Liver (tissue), 9 donors: ENCODE measurements around the gene POLR2H. TPM values are rescaled to one million over a fixed set of nuclear protein-coding genes. Genes with fewer than 3 reads are reported as not detected.

ENCODE experiments used
- DNase-seq: peaks from one replicate; pipeline ENCODE4 v3.0.0-alpha.2; 2017; ENCODE audit warnings: low spot score
- H3K27ac ChIP-seq, 2 donors: one replicate each; pipeline ENCODE4 v1.7.0; 2013; ENCODE audit warnings: inconsistent platforms in 2 of 2, low read length in 2 of 2, control low read depth in 1 of 2, low read depth in 1 of 2, mild to moderate bottlenecking in 1 of 2
- H3K27me3 ChIP-seq, 4 donors: one replicate each; pipeline versions ENCODE4 v1.6.1 to v1.7.0; 2013; ENCODE audit warnings: low read length in 3 of 4, inconsistent platforms in 1 of 4, mild to moderate bottlenecking in 1 of 4, moderate library complexity in 1 of 4; ENCODE audit not compliant: control insufficient read depth in 4 of 4, insufficient read depth in 4 of 4
- H3K36me3 ChIP-seq, 4 donors: one replicate each; pipeline versions ENCODE4 v1.6.1 to v1.7.0; 2013; ENCODE audit warnings: low read length in 3 of 4, mild to moderate bottlenecking in 3 of 4, low read depth in 1 of 4, moderate library complexity in 1 of 4; ENCODE audit not compliant: control insufficient read depth in 4 of 4, insufficient read depth in 3 of 4
- H3K4me1 ChIP-seq, 4 donors: one replicate each; pipeline versions ENCODE4 v1.6.1 to v1.7.0; 2013; ENCODE audit warnings: low read length in 3 of 4, mild to moderate bottlenecking in 3 of 4, moderate library complexity in 1 of 4; ENCODE audit not compliant: control insufficient read depth in 4 of 4, insufficient read depth in 4 of 4
- H3K4me3 ChIP-seq, 3 donors: one replicate each; pipeline versions ENCODE4 v1.6.1 to v1.7.0; 2013; ENCODE audit warnings: low read length in 3 of 3, control low read depth in 1 of 3, low read depth in 1 of 3, mild to moderate bottlenecking in 1 of 3
- H3K9ac ChIP-seq, 2 donors: one replicate each; pipeline ENCODE4 v1.7.0; 2013; ENCODE audit warnings: low read length in 2 of 2, mild to moderate bottlenecking in 2 of 2, moderate library complexity in 2 of 2, control low read depth in 1 of 2, low read depth in 1 of 2
- H3K9me3 ChIP-seq, 4 donors: one replicate each; pipeline versions ENCODE4 v1.6.1 to v1.7.0; 2013; ENCODE audit warnings: low read length in 3 of 4; ENCODE audit not compliant: control insufficient read depth in 4 of 4
- EGR1 ChIP-seq, 2 donors: IDR thresholded peaks; 2 replicates each; pipeline ENCODE4 v1.6.1; 2016 to 2018; ENCODE audit warnings: antibody characterized with exemption in 2 of 2, low read depth in 2 of 2
- FOXA1 ChIP-seq: IDR thresholded peaks from 2 replicates; pipeline ENCODE4 v1.6.1; 2016; ENCODE audit warnings: antibody characterized with exemption
- FOXA2 ChIP-seq: IDR thresholded peaks from 2 replicates; pipeline ENCODE4 v1.6.1; 2016; ENCODE audit warnings: antibody characterized with exemption
- GABPA ChIP-seq, 2 donors: IDR thresholded peaks in 1 of 2; conservative IDR thresholded peaks in 1 of 2; 2 replicates each; pipeline ENCODE4 v1.6.1; 2016; ENCODE audit warnings: antibody characterized with exemption in 2 of 2, mild to moderate bottlenecking in 1 of 2, moderate library complexity in 1 of 2
- HNF4A ChIP-seq, 2 donors: conservative IDR thresholded peaks; 2 replicates each; pipeline ENCODE4 v1.6.1; 2016; ENCODE audit warnings: antibody characterized with exemption in 2 of 2, mild to moderate bottlenecking in 2 of 2
- HNF4G ChIP-seq: IDR thresholded peaks from 2 replicates; pipeline ENCODE4 v1.6.1; 2016; ENCODE audit warnings: antibody characterized with exemption
- JUND ChIP-seq, 2 donors: IDR thresholded peaks; 2 replicates each; pipeline ENCODE4 v1.6.1; 2016; ENCODE audit warnings: antibody characterized with exemption in 2 of 2
- RAD21 ChIP-seq, 2 donors: IDR thresholded peaks; 2 replicates each; pipeline ENCODE4 v1.6.1; 2016; ENCODE audit warnings: antibody characterized with exemption in 2 of 2, mild to moderate bottlenecking in 2 of 2
- RXRA ChIP-seq, 2 donors: IDR thresholded peaks; 2 replicates each; pipeline ENCODE4 v1.6.1; 2017 to 2018; ENCODE audit warnings: antibody characterized with exemption in 2 of 2, mild to moderate bottlenecking in 1 of 2
- SP1 ChIP-seq: IDR thresholded peaks from 2 replicates; pipeline ENCODE4 v1.6.1; 2018; ENCODE audit warnings: antibody characterized with exemption, mild to moderate bottlenecking
- TAF1 ChIP-seq: conservative IDR thresholded peaks from 2 replicates; pipeline ENCODE4 v1.6.1; 2016; ENCODE audit warnings: antibody characterized with exemption, mild to moderate bottlenecking
- YY1 ChIP-seq: IDR thresholded peaks from 2 replicates; pipeline ENCODE4 v1.6.1; 2016; ENCODE audit warnings: antibody characterized with exemption, mild to moderate bottlenecking
- WGBS: extraction: QIAGEN DNeasy Blood & Tissue Kit; methylation state at CpG from one replicate; pipeline ENCODE4 v1.1.7; 2013; 5-methylcytosine and 5-hydroxymethylcytosine counted together
- polyA plus RNA-seq, 2 donors: library from polyadenylated mRNA; stranded (reverse) in 1 of 2; unstranded in 1 of 2; fragments of 200-250 nt in 1 of 2; fragments of >200 nt in 1 of 2; fragmentation: Nextera tagmentation in 1 of 2; extraction: Ambion mirVana in 1 of 2; gene quantifications; one replicate each; pipeline versions ENCODE4 v1.2.1 to v1.2.3, GENCODE V29; 2013 to 2015
- total RNA-seq, 2 donors: library from RNA; depleted of rRNA; stranded (reverse); fragments of >200 nt; gene quantifications; one replicate each; pipeline ENCODE4 v1.2.3, GENCODE V29; 2014
- TF ChIP-seq, protein P1 (sequence below): IDR thresholded peaks from 2 replicates; pipeline ENCODE4 v1.6.1; 2016; ENCODE audit warnings: antibody characterized with exemption
- TF ChIP-seq, protein P2 (sequence below): IDR thresholded peaks from 2 replicates; pipeline ENCODE4 v1.6.1; 2016; ENCODE audit warnings: antibody characterized with exemption
- TF ChIP-seq, protein P3 (sequence below): fragments of 150-350 bp; IDR thresholded peaks from 2 replicates; pipeline ENCODE4 v1.5.1; 2017; ENCODE audit warnings: improper control_type of control experiment, low read depth, low read length; ENCODE audit not compliant: missing input control
- TF ChIP-seq, protein P4 (sequence below): IDR thresholded peaks from 2 replicates; pipeline ENCODE4 v1.6.1; 2016; ENCODE audit warnings: antibody characterized with exemption, mild to moderate bottlenecking
- TF ChIP-seq, protein P5 (sequence below): IDR thresholded peaks from 2 replicates; pipeline ENCODE4 v1.6.1; 2016; ENCODE audit warnings: antibody characterized with exemption
- donor health status: healthy.
- donor health status: healthy.
- donor health status: healthy.
- donor health status: healthy.
- donor health status: healthy.

The POLR2H gene
- total and polyA plus RNA-seq, 4 donors: 25.7 to 55.7 (median 43.5) TPM

DNA sequence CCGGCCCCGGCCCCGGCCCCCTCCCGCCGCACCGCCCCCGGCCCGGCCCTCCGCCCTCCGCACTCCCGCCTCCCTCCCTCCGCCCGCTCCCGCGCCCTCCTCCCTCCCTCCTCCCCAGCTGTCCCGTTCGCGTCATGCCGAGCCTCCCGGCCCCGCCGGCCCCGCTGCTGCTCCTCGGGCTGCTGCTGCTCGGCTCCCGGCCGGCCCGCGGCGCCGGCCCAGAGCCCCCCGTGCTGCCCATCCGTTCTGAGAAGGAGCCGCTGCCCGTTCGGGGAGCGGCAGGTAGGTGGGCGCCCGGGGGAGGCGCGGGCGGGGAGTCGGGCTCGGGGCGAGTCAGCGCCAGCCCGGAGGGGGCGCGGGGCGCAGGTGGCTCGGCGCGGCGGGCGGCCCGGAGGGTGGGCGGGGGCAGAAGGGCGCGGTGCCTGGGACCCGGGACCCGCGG, 18.7 kb downstream of the POLR2H start:
- peak; percentile 66 for DNase-seq
- Histone ChIP-seq H3K9me3 (no peaks in the 10 kb centered on the region), H3K27me3 (no peaks in the 10 kb centered on the region), H3K36me3 (peaks cover 8 to 20% (median 11%) of the 10 kb centered on the region in 4 donors), H3K4me3 (peak overlapping the region in 2 of 3 donors; percentile 58 to 81), H3K9ac (no peak overlapping the region), H3K4me1 (peaks cover 3 to 27% (median 11%) of the 10 kb centered on the region in 4 donors), H3K27ac (no peak overlapping the region)
- under 1% methylated on average over 60 of the region's 62 CpGs for WGBS
- TF ChIP-seq RXRA (IDR thresholded peaks at IDR 0.05): no peak
- TF ChIP-seq HNF4A (conservative IDR thresholded peaks at IDR 0.05): no peak
- TF ChIP-seq JUND (IDR thresholded peaks at IDR 0.05): no peak
- TF ChIP-seq YY1: no peak
- TF ChIP-seq, protein P1, sequence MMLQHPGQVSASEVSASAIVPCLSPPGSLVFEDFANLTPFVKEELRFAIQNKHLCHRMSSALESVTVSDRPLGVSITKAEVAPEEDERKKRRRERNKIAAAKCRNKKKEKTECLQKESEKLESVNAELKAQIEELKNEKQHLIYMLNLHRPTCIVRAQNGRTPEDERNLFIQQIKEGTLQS: no peak
- TF ChIP-seq, protein P2, sequence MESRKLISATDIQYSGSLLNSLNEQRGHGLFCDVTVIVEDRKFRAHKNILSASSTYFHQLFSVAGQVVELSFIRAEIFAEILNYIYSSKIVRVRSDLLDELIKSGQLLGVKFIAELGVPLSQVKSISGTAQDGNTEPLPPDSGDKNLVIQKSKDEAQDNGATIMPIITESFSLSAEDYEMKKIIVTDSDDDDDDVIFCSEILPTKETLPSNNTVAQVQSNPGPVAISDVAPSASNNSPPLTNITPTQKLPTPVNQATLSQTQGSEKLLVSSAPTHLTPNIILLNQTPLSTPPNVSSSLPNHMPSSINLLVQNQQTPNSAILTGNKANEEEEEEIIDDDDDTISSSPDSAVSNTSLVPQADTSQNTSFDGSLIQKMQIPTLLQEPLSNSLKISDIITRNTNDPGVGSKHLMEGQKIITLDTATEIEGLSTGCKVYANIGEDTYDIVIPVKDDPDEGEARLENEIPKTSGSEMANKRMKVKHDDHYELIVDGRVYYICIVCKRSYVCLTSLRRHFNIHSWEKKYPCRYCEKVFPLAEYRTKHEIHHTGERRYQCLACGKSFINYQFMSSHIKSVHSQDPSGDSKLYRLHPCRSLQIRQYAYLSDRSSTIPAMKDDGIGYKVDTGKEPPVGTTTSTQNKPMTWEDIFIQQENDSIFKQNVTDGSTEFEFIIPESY: no peak

DNA sequence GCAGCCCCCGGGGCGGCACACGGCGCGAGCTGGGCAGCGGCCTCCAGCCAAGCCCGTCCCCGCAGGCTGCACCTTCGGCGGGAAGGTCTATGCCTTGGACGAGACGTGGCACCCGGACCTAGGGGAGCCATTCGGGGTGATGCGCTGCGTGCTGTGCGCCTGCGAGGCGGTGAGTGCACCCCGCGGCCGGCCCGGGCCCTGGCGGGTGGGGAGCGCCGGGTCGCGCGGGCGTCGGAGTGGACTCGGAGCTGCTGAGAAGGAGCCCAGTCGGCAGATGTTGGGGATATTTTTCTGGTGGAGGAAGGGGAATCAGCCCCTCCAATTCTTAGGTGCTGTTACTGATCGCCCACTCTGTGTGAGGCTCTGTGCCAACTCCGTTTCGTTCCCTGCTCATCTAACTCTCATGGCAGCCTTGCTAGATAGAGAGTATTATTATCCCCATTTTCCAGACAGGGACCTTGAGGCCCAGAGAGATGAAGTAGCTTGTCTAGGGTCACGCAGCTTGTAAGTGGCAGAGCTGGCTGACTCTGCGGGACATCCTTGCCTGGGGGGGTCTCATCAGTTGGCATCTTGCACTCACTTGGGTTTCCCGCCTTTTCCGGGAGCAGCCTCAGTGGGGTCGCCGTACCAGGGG, 19.2 kb downstream of the POLR2H start:
- Histone ChIP-seq H3K9me3 (no peaks in the 10 kb centered on the region), H3K36me3 (peaks cover 6 to 18% (median 8%) of the 10 kb centered on the region in 4 donors), H3K4me3 (peak overlapping the region in 2 of 3 donors; percentile 58 to 81), H3K9ac (no peak overlapping the region), H3K27me3 (no peaks in the 10 kb centered on the region), H3K4me1 (peaks cover 3 to 27% (median 11%) of the 10 kb centered on the region in 4 donors), H3K27ac (peak overlapping the region in 1 of 2 donors; percentile 23)
- DNase-seq: no peak
- no peak for TF ChIP-seq TAF1
- no peak for TF ChIP-seq GABPA (IDR thresholded peaks at IDR 0.05 in 1 of 2, conservative IDR thresholded peaks at IDR 0.05 in 1 of 2)
- TF ChIP-seq EGR1 (IDR thresholded peaks at IDR 0.05; ENCODE audit: low read depth in 2 of 2): no peak
- no peak for TF ChIP-seq HNF4G
- no peak for TF ChIP-seq FOXA1
- no peak for TF ChIP-seq JUND (IDR thresholded peaks at IDR 0.05)
- TF ChIP-seq, protein P3, sequence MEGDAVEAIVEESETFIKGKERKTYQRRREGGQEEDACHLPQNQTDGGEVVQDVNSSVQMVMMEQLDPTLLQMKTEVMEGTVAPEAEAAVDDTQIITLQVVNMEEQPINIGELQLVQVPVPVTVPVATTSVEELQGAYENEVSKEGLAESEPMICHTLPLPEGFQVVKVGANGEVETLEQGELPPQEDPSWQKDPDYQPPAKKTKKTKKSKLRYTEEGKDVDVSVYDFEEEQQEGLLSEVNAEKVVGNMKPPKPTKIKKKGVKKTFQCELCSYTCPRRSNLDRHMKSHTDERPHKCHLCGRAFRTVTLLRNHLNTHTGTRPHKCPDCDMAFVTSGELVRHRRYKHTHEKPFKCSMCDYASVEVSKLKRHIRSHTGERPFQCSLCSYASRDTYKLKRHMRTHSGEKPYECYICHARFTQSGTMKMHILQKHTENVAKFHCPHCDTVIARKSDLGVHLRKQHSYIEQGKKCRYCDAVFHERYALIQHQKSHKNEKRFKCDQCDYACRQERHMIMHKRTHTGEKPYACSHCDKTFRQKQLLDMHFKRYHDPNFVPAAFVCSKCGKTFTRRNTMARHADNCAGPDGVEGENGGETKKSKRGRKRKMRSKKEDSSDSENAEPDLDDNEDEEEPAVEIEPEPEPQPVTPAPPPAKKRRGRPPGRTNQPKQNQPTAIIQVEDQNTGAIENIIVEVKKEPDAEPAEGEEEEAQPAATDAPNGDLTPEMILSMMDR: no peak
- TF ChIP-seq YY1: no peak
- no peak for TF ChIP-seq SP1
- TF ChIP-seq, protein P4, sequence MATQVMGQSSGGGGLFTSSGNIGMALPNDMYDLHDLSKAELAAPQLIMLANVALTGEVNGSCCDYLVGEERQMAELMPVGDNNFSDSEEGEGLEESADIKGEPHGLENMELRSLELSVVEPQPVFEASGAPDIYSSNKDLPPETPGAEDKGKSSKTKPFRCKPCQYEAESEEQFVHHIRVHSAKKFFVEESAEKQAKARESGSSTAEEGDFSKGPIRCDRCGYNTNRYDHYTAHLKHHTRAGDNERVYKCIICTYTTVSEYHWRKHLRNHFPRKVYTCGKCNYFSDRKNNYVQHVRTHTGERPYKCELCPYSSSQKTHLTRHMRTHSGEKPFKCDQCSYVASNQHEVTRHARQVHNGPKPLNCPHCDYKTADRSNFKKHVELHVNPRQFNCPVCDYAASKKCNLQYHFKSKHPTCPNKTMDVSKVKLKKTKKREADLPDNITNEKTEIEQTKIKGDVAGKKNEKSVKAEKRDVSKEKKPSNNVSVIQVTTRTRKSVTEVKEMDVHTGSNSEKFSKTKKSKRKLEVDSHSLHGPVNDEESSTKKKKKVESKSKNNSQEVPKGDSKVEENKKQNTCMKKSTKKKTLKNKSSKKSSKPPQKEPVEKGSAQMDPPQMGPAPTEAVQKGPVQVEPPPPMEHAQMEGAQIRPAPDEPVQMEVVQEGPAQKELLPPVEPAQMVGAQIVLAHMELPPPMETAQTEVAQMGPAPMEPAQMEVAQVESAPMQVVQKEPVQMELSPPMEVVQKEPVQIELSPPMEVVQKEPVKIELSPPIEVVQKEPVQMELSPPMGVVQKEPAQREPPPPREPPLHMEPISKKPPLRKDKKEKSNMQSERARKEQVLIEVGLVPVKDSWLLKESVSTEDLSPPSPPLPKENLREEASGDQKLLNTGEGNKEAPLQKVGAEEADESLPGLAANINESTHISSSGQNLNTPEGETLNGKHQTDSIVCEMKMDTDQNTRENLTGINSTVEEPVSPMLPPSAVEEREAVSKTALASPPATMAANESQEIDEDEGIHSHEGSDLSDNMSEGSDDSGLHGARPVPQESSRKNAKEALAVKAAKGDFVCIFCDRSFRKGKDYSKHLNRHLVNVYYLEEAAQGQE: no peak
- TF ChIP-seq RAD21 (IDR thresholded peaks at IDR 0.05): no peak
- TF ChIP-seq, protein P5, sequence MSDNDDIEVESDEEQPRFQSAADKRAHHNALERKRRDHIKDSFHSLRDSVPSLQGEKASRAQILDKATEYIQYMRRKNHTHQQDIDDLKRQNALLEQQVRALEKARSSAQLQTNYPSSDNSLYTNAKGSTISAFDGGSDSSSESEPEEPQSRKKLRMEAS: no peak
- TF ChIP-seq HNF4A (conservative IDR thresholded peaks at IDR 0.05): no peak
- no peak for TF ChIP-seq RXRA (IDR thresholded peaks at IDR 0.05)
- TF ChIP-seq FOXA2: no peak
- WGBS: 9% methylated on average over 42 of the region's 42 CpGs
